Testis (tissue), 3 donors: Measurements from ENCODE around the gene CGNL1. TPM values are rescaled to one million over a fixed set of nuclear protein-coding genes. Genes with fewer than 3 reads are reported as not detected.

Experiments used
- DNase-seq: peaks from one replicate; pipeline ENCODE4 v3.0.0-alpha.2; 2019
- H3K27ac ChIP-seq, 2 donors: fragments of 200-600 bp; sonication (generic); one replicate each; pipeline ENCODE4 v1.5.1; 2019
- H3K27me3 ChIP-seq: fragments of 200-600 bp; sonication (generic); one replicate; pipeline ENCODE4 v1.5.1; 2019
- H3K36me3 ChIP-seq: fragments of 200-600 bp; sonication (generic); one replicate; pipeline ENCODE4 v1.5.1; 2017; ENCODE audit warnings: low read depth; ENCODE audit errors: missing control alignments
- H3K4me1 ChIP-seq: fragments of 200-600 bp; sonication (generic); one replicate; pipeline ENCODE4 v1.5.1; 2019
- H3K4me3 ChIP-seq, 2 donors: fragments of 200-600 bp; sonication (generic); one replicate each; pipeline ENCODE4 v1.5.1; 2017 to 2019
- H3K9me3 ChIP-seq: fragments of 200-600 bp; sonication (generic); one replicate; pipeline ENCODE4 v1.5.1; 2017
- CTCF ChIP-seq, 3 experiments: fragments of 450-650 bp in 2 of 3; fragments of 200-600 bp in 1 of 3; sonication (generic) in 1 of 3; IDR thresholded peaks; one replicate each; pipeline ENCODE4 v1.5.1; 2016 to 2019; ENCODE audit warnings: antibody characterized with exemption in 3 of 3, mild to moderate bottlenecking in 2 of 3, moderate library complexity in 1 of 3
- POLR2A ChIP-seq: fragments of 450-650 bp; IDR thresholded peaks from one replicate; pipeline ENCODE4 v1.6.1; 2017; ENCODE audit warnings: antibody characterized with exemption, mild to moderate bottlenecking, moderate library complexity
- WGBS, 2 donors: methylation state at CpG; one replicate each; pipeline ENCODE4 v1.1.5; 2018; 5-methylcytosine and 5-hydroxymethylcytosine counted together
- intact Hi-C: fragments of 100-400 bp; cut with DNase I; formaldehyde crosslinking; loops from one replicate; pipeline ENCODE4 v1.15.1; 2023; ENCODE audit warnings: low total_unique reads
- polyA plus RNA-seq: library from polyadenylated mRNA; stranded (reverse); fragments of 350-450 nt; fragmentation: Illumina TruSeq; extraction: RNeasy Lipid Tissue Mini Kit (QIAGEN cat#74804); gene quantifications from one replicate; pipeline ENCODE4 v1.2.3, GENCODE V29; 2014; ENCODE audit warnings: low read depth, low replicate concordance; ENCODE audit not compliant: insufficient read depth
- total RNA-seq, 2 donors: library from RNA; depleted of rRNA; stranded (reverse); fragments of >200 nt; gene quantifications; one replicate each; pipeline ENCODE4 v1.2.3, GENCODE V29; 2016

Gene CGNL1
- total and polyA plus RNA-seq, 3 donors from 2014 or later: 21.0 to 40.2 (median 29.2) TPM

DNA sequence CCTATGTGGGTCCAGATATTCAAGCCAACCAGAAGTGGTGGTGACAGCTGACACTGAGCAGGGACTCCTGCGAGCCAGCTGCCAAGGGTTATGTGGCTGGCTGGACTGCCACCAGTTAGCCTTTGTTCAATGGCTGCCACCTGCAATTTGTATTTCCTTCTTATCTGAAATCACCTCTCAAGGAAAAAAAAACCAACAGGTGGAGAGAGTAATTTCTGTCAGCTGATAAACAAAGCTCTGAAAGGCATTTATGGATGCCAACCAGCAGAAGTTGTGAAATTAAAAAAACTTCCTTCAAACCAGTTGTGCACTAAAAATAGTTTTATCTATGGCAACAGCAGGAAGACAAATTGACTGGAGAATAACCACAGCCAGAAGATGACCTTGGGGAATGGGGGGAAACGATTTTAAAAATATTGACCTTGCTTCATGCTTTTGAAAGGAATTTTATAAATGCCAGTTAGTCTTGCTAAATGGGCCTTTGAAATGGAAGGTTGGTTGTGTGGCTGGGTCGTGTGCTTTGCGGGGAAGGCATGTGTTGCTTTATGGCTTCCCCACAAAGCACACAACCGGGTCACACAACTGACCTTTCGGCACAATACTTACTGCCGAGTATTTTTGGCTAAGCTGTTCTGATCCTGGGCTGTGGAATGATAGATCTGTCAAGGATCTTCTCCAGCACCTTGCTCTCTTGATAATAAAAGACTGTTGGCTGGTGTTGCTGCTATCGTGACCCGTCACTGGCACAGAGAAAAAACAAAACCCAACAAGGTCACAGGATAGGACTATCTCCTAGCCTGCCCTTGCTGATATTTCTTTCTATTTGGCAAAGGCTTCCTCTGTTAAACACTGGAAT is 218.9 kb downstream of the CGNL1 start:
- no peaks in the 10 kb centered on the region for H3K9me3 ChIP-seq
- H3K4me3 ChIP-seq: no peak overlapping the region
- intact Hi-C loops: no loop called here
- no peaks in the 10 kb centered on the region for H3K36me3 ChIP-seq
- DNase-seq: no peak
- no peak for TF ChIP-seq CTCF (IDR thresholded peaks at IDR 0.05)
- no peak for TF ChIP-seq POLR2A
- peaks cover 30% of the 10 kb centered on the region for H3K4me1 ChIP-seq
- WGBS, 2 donors: 51 to 63% methylated on average over 9 of the region's 9 CpGs
- peak overlapping the region in 1 of 2 donors; percentile 32 for H3K27ac ChIP-seq
- no peaks in the 10 kb centered on the region for H3K27me3 ChIP-seq

- TF ChIP-seq CTCF (IDR thresholded peaks at IDR 0.05) (no peak), POLR2A (no peak)
- DNase-seq: no peak
- 82 to 85% methylated on average over 8 of the region's 8 CpGs for WGBS, 2 donors
- Histone ChIP-seq H3K27me3 (no peaks in the 10 kb centered on the region), H3K36me3 (no peaks in the 10 kb centered on the region), H3K4me1 (peaks cover 25% of the 10 kb centered on the region), H3K4me3 (no peak overlapping the region), H3K9me3 (no peaks in the 10 kb centered on the region), H3K27ac (peak overlapping the region in 1 of 2 donors; percentile 32)
- intact Hi-C loops: no loop called here
Measured at GRCh38 chr15:57596301-57596855, 220.1 kb downstream of the CGNL1 start.

DNA sequence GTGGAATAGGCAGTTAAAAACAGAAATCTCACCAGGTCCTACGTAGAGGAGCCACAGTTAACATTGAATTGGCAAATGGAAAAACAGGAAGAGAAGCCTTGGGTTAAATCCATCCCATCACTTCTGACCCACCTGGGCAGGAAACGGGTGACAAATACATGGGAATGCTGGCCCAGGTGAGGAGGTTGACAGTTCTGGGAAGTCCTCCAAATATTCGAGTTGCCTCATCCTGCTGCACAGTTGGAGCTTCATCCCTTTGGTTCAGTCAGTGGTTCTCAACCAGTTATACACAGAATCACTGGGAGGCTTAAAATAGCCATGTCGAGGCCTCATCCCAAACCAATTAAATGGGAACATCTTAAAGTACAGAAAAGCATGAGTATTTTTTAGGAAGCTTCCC is 220.7 kb downstream of the CGNL1 start:
- TF ChIP-seq CTCF (IDR thresholded peaks at IDR 0.05): no peak
- no peak for TF ChIP-seq POLR2A
- WGBS, 2 donors: 62 to 71% methylated on average over 4 of the region's 4 CpGs
- no peaks in the 10 kb centered on the region for H3K36me3 ChIP-seq
- no peak for DNase-seq
- H3K27me3 ChIP-seq: no peaks in the 10 kb centered on the region
- H3K4me1 ChIP-seq: peaks cover 24% of the 10 kb centered on the region
- H3K27ac ChIP-seq: peak overlapping the region in 1 of 2 donors; percentile 32
- intact Hi-C loops: no loop called here
- no peak overlapping the region for H3K4me3 ChIP-seq
- no peaks in the 10 kb centered on the region for H3K9me3 ChIP-seq

- H3K36me3 ChIP-seq: no peaks in the 10 kb centered on the region
- H3K27ac ChIP-seq: no peak overlapping the region
- intact Hi-C loops: no loop called here
- H3K27me3 ChIP-seq: no peaks in the 10 kb centered on the region
- peaks cover 24% of the 10 kb centered on the region for H3K4me1 ChIP-seq
- DNase-seq: no peak
- H3K9me3 ChIP-seq: no peaks in the 10 kb centered on the region
- no peak overlapping the region for H3K4me3 ChIP-seq
- 41 to 62% methylated on average over 3 of the region's 3 CpGs for WGBS, 2 donors
- TF ChIP-seq POLR2A: no peak
- TF ChIP-seq CTCF (IDR thresholded peaks at IDR 0.05): no peak
Measured at GRCh38 chr15:57597431-57597830, 221.1 kb downstream of the CGNL1 start.
